ENCODE results near the gene CHD9.

CHD9 gene

GRCh38 chr16:53097190-53097589 is 42.4 kb downstream of the CHD9 start:
- no peak for DNase-seq

- DNase-seq, result peak; percentile 67
Measured at GRCh38 chr16:53098526-53099317, 43.9 kb downstream of the CHD9 start.

- peak; percentile 91 for DNase-seq
Measured at GRCh38 chr16:53099318-53100130, 44.7 kb downstream of the CHD9 start.

- no peak for DNase-seq
Measured at GRCh38 chr16:53100131-53100748, 45.4 kb downstream of the CHD9 start.

- DNase-seq, result peak; percentile 2
Measured at GRCh38 chr16:53100889-53101288, 46.1 kb downstream of the CHD9 start.

- DNase-seq, result no peak
Measured at GRCh38 chr16:53103811-53104210, 49.0 kb downstream of the CHD9 start.

GRCh38 chr16:53105565-53105964 is 50.8 kb downstream of the CHD9 start:
- no peak for DNase-seq

GRCh38 chr16:53111078-53111791 is 56.4 kb downstream of the CHD9 start:
- DNase-seq, result no peak

- DNase-seq, result no peak
Measured at GRCh38 chr16:53112015-53112414, 57.2 kb downstream of the CHD9 start.

- DNase-seq, result no peak
Measured at GRCh38 chr16:53115047-53115446, 60.3 kb downstream of the CHD9 start.

- no peak for DNase-seq
Measured at GRCh38 chr16:53115773-53116172, 61.0 kb downstream of the CHD9 start.

- DNase-seq, result no peak
Measured at GRCh38 chr16:53121043-53121620, 66.3 kb downstream of the CHD9 start.

- no peak for DNase-seq
Measured at GRCh38 chr16:53121661-53122060, 66.9 kb downstream of the CHD9 start.

- DNase-seq, result no peak
Measured at GRCh38 chr16:53123747-53124146, 69.0 kb downstream of the CHD9 start.

- DNase-seq, result no peak
Measured at GRCh38 chr16:53126390-53126789, 71.6 kb downstream of the CHD9 start.

GRCh38 chr16:53129281-53130158 is 74.7 kb downstream of the CHD9 start:
- peak; percentile 2 for DNase-seq

- DNase-seq, result peak; percentile 97
Measured at GRCh38 chr16:53130159-53131049, 75.6 kb downstream of the CHD9 start.

GRCh38 chr16:53131050-53131362 is 76.2 kb downstream of the CHD9 start:
- DNase-seq, result no peak

- peak; percentile 22 for DNase-seq
Measured at GRCh38 chr16:53131363-53132071, 76.7 kb downstream of the CHD9 start.

- no peak for DNase-seq
Measured at GRCh38 chr16:53132406-53132805, 77.6 kb downstream of the CHD9 start.

Measured in NCI-H146 (cell line).